Body of pancreas (tissue), 4 donors: ENCODE measurements around the gene USP24.

Experiments used
- POLR2A ChIP-seq, 3 donors: fragments of 450-650 bp; IDR thresholded peaks; one replicate each; pipeline ENCODE4 v1.6.1; 2016; ENCODE audit warnings: antibody characterized with exemption in 3 of 3, mild to moderate bottlenecking in 2 of 3
- TF ChIP-seq, protein P1 (sequence below), 7 experiments: fragments of 450-650 bp in 4 of 7; fragments of 200-600 bp in 3 of 7; sonication (generic) in 3 of 7; IDR thresholded peaks; one replicate each; pipeline ENCODE4 v1.5.1; 2016 to 2019; ENCODE audit warnings: antibody characterized with exemption in 7 of 7

DNA sequence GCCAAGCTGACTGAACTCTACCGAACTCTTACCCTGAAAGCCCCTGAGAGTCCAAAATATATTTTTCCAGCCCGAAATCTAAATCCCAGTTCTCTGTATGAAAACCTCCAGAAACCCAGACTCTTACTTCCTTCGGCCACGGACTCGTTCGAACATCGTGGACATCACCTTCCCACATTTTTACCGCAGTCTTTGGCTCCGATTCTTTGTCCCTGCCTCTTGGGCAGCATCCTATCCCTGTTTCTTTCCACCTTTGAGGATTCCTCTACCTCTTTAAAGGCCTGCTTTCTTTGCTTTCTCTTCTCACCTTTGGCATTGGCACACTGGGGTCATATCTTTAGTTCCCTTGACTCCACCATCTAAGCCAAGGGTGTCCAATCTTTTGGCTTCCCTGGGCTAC, 932 bp upstream of the USP24 start:
- TF ChIP-seq POLR2A (IDR thresholded peaks at IDR 0.05): no peak
- TF ChIP-seq, protein P1, sequence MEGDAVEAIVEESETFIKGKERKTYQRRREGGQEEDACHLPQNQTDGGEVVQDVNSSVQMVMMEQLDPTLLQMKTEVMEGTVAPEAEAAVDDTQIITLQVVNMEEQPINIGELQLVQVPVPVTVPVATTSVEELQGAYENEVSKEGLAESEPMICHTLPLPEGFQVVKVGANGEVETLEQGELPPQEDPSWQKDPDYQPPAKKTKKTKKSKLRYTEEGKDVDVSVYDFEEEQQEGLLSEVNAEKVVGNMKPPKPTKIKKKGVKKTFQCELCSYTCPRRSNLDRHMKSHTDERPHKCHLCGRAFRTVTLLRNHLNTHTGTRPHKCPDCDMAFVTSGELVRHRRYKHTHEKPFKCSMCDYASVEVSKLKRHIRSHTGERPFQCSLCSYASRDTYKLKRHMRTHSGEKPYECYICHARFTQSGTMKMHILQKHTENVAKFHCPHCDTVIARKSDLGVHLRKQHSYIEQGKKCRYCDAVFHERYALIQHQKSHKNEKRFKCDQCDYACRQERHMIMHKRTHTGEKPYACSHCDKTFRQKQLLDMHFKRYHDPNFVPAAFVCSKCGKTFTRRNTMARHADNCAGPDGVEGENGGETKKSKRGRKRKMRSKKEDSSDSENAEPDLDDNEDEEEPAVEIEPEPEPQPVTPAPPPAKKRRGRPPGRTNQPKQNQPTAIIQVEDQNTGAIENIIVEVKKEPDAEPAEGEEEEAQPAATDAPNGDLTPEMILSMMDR (IDR thresholded peaks at IDR 0.05): no peak
